ENCODE measurements around the gene TMEM232.
"Not testable (repeated sequence)": the region's sequence is repeated elsewhere in the genome, so short reads cannot be mapped to it uniquely, and the experiment has no call there.

TMEM232 gene

DNA sequence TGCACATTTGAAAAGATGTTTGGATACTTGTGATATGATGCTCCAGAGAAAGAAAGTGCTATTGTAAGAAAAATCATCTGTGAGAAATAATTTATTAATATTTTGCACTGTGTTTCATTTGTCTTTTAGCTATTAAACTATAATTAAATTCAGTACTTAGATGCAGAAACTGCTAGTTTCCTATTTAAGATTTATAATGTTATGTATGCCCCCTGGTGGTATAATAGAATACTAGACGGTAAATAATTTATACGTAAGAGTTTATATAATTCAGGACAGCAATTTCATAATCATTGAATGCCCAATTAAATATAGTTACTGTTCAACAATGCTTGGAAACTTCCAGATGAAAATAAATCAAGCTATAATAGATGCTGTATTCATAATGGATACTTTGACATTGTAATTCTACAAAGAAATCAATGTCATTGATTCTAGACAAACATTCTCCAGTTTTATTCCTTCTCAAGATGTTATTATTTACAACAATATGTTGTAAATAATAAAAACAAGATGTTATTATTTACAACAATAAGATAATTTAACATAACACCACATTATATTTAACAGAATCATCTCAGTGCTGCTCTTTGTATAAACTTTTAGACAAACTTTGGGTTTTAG lies 101.0 kb downstream of the TMEM232 start:
- DNase-seq (ENCODE audit: low read depth): no peak

DNA sequence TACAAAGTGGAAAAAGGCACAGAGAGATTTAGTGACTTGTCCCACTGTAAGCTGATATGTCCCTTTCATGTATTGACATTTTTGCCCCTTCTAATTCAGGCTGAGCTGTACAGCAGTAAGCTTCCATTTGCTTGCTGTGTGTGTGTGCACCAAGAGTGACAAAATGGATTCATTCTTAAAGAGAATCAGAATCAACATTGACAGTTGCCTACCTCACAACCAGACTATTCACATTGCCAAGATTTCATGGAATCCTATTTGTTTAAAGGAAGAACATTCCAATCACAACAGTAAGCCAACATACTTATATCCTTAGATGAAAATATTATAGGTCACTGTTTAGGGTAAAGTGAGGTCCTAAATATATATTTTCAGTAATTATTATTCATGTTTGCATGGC lies 102.6 kb downstream of the TMEM232 start:
- DNase-seq (ENCODE audit: low read depth): no peak

DNA sequence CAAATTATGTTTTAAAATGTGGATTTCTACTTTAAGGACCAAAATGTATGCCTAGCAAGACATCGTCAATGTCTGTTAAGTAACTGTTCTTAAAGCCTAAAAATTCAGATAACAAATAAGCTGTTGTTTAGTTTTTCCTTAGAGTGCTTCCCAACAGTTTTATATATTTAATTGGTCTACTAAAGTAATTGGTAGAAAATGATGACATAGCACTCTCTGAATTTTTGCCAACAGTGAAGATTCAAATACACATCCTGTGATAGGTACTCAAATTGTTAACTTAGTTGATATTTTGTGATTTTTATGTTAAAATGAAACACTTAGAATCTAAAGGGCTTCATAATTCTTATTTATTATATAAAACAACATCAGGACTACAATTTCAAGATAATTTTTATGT lies 107.5 kb downstream of the TMEM232 start:
- DNase-seq (ENCODE audit: low read depth): no peak

DNA sequence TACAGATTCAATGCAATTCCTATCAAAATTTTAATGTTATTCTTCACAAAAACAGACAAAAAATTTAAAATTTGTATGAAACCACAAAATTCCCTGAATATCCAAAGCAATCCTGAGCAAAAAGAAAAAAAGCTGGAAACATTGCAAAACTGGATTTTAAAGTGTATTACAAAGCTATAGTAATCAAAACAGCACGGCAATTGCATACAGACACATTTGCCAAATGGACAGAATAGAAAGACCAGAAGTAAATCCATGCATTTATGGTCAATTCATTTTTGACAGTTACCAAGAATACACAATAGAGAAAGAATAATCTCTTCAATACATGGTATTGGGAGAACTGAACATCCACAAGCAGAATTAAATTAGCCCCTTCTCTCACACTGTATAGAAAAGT lies 110.5 kb downstream of the TMEM232 start:
- no peak for DNase-seq (ENCODE audit: low read depth)

DNA sequence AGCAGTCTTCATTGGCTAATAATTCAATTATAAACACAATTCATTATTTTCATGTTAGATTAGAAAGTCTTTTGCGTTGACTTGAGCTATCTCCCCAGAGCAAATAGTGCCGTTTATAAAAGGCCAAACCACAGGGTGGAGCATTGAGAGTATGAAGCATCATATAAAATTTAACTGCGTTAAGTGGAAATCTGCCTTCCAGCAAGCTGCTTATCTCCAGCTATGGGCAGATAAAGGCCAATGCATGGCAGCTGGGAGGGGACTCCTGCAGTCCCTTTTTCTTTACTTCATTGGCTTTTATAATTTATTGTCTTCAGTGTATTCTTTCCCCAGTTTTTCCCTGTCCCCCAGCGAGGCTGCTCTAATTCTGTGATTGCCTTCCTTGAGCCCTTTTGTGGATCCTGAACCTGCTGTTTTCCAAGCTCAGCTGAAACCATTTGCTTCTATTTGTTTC lies 113.7 kb downstream of the TMEM232 start:
- no peak for DNase-seq (ENCODE audit: low read depth)

DNA sequence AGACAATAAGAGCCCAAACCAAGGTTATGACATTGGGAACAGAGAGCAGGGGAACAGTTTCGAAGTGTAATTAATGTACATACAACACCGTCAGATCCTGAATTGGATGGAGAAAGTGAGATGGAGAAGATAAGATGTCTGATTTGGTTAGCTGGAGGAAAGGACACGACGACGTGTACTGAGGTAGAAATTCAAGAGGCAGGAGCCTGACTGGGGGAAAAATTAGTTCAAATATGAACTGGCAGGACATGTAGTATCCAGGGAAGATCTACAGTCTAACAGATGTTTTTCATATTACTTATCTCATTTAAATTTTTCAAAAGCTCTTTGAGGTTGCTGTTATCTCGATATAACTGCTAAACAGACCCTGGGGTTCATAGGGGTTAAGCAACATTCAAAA lies 114.7 kb downstream of the TMEM232 start:
- DNase-seq (ENCODE audit: low read depth): no peak

DNA sequence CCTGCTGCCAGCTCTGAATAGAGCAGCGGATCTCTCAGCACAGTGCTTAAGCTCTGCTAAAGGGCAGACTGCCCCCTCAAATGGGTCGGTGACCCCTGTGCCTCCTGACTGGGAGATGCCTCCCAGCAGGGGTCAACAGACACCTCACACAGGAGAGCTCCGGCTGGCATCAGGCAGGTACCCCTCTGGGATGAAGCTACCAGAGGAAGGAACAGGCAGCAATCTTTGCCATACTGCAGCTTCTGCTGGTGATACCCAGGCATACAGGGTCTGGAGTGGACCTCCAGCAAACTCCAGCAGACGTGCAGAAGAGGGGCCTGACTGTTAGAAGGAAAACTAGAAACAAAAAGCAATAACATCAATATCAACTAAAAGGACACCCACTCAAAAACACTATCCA lies 131.6 kb downstream of the TMEM232 start:
- DNase-seq (ENCODE audit: low read depth): no peak

DNA sequence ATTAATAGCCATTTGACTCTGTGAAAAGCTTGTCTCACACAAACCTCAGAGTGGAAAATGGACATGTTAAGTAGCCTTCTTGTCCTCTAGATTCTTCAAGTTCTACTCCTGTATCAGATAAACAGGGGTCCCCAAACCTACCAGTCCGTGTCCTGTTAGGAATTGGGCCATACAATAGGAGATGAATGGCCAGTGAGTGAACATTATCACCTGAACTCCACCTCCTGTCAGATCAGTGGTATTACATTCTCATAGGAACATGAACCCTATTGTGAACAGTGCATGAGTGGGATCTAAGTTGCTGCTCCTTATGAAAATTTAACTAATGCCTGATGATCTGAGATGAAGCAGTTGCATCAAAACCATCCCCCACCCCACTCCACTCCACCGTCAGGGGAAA lies 136.3 kb downstream of the TMEM232 start:
- no peak for DNase-seq (ENCODE audit: low read depth)

DNA sequence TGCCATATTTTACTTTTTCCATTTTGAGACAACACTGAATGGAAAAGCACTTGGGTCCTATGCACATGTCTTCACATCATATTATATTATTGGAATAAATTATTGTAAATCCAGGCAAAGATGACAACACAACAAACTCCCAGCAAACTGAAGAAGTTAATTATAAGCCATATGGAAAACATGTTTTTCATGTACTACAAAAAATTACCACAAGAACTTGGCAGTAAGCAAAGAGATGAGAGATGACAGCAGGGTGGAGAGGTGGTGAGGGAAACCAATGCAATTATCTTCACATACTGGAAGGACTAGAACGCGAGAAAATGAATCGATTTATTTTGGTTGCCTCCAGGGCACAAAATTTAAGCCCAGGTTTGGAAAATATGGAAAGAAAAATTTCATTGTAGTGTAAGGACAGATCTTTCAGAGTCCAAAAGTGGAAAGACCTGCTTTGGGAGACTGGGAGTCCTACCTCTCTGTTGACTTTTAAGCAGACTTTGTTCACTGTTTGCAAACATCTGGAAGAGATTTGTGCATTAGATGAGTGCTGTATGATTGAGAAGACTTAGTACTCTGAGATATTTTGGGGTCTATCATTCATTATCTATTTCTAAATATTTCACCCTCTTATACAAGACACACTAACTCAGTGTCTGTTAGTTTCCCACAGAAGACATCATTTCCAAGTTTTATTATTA lies 138.0 kb downstream of the TMEM232 start:
- no peak for DNase-seq (ENCODE audit: low read depth)

DNA sequence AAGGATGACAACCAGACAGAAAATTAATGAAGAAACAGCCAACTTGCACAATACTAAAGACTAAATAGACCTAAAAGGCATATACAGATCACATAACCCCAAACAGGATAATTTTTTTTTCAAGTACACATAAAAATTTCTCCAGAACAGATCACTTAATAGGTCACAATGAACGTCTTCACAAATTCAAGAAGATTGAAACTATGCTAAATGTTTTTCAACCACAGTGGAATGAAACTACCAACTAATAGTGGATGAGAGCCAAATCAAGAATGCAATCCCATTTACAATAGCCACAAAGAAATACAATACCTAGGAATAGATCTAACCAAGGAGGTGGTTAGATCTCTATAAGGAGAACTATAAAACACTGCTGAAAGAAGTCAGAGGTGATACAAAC lies 145.8 kb downstream of the TMEM232 start:
- no peak for DNase-seq (ENCODE audit: low read depth)

DNA sequence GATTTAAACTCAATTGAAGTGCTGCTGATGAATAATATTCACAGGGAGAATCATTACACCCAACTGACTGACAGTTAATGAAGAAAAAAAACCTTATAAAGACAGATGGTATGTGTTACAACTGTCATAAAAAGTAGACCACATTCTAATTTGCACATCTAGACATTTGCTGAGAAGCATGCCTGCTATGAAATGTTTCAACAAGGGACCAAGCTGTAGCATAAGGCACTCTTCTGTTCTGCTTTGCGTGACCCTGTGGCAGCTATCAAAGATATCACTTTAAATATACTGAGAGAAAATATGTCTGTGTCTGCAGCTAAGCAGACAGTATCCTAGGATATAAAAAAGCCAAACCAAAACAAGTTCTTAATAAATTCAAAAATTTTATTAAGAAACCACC lies 153.7 kb downstream of the TMEM232 start:
- no peak for DNase-seq (ENCODE audit: low read depth)

DNA sequence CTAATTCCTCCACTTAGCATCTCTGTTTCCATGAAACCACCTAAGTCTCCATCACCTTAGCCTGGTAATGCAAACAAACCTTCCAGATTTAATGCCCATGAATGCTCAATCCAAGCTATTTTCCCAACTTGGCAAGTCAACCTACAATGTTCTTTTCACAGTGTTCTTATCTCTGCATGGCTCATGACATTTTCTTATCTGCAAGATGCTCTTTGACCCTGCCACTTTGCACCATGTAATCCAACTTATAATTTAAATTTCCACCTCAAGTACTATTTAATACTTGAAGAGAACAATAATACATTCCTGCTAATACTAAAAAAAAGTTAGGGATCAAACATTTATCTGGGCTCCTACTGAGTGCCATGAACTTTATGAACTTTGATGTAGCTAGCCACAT lies 164.3 kb downstream of the TMEM232 start:
- no peak for DNase-seq (ENCODE audit: low read depth)

DNA sequence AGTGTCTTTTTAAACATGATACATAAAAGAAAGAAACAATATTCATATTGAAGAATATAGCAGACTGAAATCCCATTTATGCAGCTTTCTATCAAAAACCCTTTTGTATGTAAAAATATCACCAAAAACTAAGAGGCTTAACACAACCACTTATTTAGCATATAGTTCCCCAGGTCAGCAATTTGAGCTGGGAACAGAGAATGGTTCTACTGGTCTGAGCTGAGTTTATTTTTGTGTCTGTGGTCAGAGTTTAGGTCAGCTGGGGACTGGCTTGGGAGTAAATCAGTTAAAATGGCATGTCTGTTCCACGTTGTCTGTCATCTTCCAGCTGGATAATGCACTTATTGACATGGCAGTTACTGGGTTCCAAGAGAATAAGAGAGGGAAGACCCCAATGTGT lies 165.0 kb downstream of the TMEM232 start:
- no peak for DNase-seq (ENCODE audit: low read depth)

DNA sequence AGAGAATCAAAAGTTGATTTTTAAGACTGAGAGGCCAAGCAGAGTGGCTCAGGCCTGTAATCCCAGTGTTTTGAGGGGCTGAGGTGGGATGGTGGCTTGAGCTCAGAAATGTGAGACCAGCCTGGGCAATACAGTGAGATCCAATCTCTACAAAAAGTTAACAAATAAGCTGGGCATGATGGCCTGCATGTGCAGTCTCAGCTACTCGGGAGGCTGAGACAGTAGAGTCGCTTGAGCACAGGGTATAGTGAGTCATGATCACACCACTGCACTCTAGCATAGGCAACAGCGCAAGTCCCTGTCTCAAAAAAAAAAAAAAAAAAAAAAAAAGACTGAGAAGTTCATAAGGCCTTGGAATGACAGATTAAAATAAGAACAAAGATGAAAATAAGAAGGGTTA lies 177.2 kb downstream of the TMEM232 start:
- no peak for DNase-seq (ENCODE audit: low read depth)

DNA sequence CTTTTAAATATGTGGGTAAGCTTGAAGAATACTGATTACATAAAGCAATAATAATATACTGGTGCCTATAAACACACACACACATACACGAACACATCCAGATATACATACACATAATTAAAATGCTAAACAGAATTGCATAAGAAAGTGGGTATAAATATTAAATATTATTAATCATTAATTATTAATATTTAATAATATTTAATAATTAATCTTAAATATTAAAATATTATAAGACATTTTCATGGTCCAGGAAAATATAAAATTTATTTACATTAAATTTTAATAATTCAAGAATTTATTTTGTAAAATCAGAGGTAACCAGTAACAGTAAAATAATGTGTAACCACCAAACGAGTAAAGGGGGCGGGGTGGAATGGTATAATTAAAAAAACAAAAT lies 178.3 kb downstream of the TMEM232 start:
- no peak for DNase-seq (ENCODE audit: low read depth)

DNA sequence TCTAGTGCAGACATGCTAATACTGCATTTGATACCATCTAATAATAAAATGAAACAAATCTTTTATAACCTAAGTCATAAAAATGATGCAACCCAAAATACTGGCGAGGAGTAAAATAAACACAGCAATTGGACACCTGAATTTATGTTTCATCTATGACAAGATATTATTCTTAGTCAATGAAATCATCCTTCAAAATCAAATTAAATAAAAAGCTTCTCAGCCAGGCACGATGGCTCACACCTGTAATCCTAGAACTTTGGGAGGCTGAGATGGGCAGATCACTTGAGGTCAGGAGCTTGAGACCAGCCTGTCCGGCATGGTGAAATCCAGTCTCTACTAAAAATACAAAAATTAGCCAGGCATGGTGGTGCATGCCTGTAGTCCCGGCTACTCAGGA lies 179.0 kb downstream of the TMEM232 start:
- no peak for DNase-seq (ENCODE audit: low read depth)

DNA sequence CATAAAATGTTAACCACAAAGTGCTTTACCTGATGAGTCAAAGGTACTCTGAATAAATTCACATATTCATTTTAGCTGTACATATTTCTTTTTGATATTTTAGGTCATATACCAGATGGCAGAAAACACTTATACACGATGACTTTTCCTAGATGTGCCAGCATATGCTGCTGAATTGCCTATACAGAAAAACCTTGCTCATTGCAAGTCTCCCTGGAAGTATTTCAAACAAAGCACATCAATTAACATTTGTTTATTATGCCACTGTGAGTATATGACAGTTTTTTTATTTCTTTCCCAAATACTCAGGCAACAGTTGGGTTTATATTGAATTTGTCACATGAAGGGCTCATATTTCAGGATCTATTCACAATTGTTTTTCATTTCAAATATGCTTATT lies 180.8 kb downstream of the TMEM232 start:
- DNase-seq (ENCODE audit: low read depth): no peak

DNA sequence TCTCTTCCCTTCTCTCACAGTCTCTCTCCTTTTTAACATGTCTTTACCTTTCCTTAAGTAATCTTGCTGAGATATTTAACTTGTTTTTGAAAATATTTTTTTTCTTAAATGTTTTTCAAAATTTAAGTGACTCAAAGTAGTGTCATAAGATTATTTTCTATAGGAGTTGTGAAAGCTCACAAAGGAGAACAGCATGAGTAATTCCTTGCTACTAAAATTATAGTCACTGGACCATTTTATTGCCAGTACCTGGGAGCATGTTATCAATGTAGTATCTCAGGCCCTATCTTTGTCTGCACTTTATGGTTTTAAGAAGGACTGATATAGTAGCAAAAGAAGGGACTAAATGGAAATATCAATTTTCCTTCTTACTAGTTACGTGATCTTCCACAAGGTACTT lies 181.9 kb downstream of the TMEM232 start:
- no peak for DNase-seq (ENCODE audit: low read depth)

DNA sequence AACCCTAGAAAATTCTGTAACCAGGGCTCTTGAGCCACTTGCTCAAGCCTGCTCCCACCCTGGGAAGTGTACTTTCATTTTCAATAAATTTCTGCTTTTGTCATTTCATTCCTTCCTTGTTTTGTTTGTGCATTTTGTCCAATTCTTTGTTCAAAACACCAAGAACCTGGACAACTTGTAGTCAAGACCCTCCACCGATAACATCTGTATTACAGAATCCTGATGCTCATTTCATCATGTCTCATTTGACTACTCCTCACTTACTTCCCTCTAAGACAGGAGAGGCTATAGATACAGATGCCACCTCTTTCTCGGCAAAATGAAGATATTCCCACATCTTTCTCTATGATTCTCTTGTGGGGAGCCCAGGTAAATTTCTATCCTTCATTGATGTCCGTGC lies 183.5 kb downstream of the TMEM232 start:
- DNase-seq (ENCODE audit: low read depth): no peak

DNA sequence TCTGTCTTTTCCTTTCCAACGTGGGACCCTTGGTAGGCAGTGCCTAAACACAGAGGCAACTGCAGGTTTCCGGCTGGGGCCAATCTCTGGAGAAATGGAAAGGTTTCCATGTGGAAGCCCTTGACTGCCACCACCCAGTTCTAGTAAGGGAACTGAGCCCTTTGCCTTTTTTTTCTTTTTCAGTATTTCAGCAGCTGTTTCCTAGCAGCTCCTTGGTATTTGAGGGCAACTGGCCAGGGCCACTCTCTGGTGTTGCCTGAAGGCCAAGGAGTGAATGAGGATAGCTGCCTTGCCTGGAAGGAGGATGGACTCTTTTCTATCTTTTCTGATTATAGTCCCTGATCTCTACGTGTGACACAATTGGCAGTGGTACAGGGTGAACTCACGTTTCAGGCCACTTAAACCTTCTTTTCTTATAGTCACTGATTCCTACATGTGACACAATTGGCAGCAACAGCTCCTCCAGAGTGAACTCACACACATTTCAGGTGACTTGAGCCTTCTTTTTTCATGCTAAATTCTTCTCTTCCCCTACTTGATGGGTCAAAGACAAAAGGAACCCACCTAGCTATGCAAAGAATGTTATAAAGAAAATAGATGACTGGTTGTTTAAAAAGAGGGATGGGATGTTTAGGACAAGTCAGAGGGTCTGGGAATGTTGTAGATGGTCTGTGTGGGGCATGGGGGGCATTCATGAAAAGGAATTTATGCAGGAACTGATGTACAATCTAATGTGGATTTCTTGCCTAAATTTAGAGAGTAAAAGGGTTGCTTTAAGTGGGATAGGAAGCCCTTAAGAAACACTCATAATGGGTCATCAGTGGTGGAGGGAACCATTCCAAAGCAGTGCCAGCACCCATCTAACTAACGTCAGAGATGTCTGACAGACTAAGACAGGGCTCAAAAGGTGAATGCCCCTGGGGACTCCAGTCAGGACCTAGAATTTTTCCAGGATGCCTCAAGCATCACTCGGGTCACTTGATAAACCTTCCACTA lies 190.1 kb downstream of the TMEM232 start:
- DNase-seq (ENCODE audit: low read depth): no peak

DNA sequence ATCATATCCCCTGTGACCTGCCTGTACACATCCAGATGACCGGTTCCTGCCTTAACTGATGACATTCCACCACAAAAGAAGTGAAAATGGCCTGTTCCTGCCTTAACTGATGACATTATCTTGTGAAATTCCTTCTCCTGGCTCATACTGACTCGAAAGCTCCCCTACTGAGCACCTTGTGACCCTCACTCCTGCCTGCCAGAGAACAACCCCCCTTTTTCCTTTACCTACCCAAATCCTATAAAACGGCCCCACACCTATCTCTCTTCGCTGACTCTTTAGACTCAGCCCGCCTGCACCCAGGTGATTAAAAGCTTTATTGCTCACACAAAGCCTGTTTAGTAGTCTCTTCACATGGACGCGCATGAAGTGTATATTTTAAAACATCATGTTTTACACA lies 191.3 kb downstream of the TMEM232 start:
- not testable (repeated sequence) for DNase-seq (ENCODE audit: low read depth)

DNA sequence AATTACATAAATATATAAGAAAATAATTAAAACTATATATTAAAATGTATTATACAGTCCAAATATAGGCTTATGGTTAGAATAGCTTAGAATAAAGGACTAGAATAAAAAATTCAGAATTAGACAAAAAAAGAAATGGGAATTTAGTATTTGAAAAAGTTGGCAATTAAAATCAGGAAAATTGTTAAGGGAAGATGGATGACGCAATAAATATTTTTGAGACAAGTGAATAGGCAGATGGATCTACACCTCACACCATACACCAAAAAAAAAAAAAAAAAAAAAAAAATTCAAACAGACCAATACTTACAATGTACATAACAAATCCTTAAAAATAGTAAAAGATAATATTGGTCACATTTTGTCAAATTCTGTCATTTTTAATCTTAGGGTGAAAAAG lies 200.7 kb downstream of the TMEM232 start:
- no peak for DNase-seq (ENCODE audit: low read depth)

DNA sequence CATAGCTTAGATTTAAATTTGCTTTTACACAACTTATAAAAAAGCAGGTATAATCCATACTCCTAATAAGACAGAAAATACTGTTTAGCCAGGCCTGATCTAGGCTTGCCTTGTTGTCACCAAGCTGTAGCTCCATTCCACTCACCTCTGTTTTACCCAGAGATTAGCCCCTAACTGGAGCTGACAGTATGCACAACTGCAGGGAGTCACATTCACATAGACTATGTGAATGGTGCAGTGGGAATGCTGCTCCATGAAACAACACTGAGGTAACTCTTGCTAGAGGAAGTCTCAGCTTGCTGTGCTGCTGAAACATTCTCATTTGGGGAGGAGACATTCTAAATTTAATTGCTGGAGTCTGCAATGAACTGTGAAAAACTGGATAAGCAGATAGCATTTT lies 209.1 kb downstream of the TMEM232 start:
- no peak for DNase-seq (ENCODE audit: low read depth)

Measured in activated T-helper 9 cell treated with anti-CD3 and anti-CD28 coated beads, Interleukin-2, amount 50 U/mL, for 16 hours (primary cell).